ENCODE data around the gene ZNF536.

Gene ZNF536

DNA sequence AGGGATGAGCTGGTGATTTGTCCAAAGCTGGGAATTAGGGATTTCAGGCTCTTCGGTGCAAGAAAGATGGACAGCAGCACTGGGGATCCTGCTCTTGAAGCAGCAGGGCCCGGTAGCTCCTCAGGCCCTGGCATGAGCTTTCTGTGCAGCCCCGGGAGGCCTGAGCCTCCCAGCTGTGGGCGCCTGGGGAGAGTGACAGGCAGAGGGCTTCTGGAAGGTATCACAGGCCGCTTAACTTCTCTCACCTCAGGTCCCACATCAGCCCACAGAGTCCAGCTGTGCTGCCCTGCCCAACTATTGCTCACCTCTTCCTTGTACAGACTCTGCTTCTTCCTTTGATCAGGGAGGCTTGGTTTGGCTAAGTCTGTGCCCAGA lies 14.6 kb upstream of the ZNF536 start:
- Histone ChIP-seq H3K4me2 (ENCODE audit: low read depth, low read length) (no peak overlapping the region), H4K20me1 (ENCODE audit: insufficient read depth, low read length) (no peaks in the 10 kb centered on the region), H2AFZ (ENCODE audit: low read length) (no peak overlapping the region), H3K79me2 (ENCODE audit: low read length) (no peaks in the 10 kb centered on the region), H3F3A (ENCODE audit: insufficient read depth, low read length) (no peaks in the 10 kb centered on the region), H3K9me2 (replicated peaks; ENCODE audit: insufficient read depth, low read length) (no peaks in the 10 kb centered on the region), H3K4me1 (ENCODE audit: low read length) (no peaks in the 10 kb centered on the region), H3K27me3 (replicated peaks; ENCODE audit: insufficient read depth, low read length) (peaks cover 88% of the 10 kb centered on the region), H3K9ac (ENCODE audit: low read length) (no peak overlapping the region), H3K36me3 (replicated peaks; ENCODE audit: insufficient read depth, low read length) (no peaks in the 10 kb centered on the region), H3K9me3 (replicated peaks; ENCODE audit: insufficient read depth, low read length) (no peaks in the 10 kb centered on the region), H3K4me3 (ENCODE audit: low read length) (no peak overlapping the region), H3K27ac (ENCODE audit: low read length) (no peak overlapping the region)
- DNase-seq = no peak
- TF ChIP-seq EZH2 (optimal IDR thresholded peaks at IDR 0.05; ENCODE audit: low read depth, low read length) = no peak
- no peak for TF ChIP-seq EZH2phosphoT487 (IDR thresholded peaks at IDR 0.05; ENCODE audit: low read length)
- TF ChIP-seq, protein P1, sequence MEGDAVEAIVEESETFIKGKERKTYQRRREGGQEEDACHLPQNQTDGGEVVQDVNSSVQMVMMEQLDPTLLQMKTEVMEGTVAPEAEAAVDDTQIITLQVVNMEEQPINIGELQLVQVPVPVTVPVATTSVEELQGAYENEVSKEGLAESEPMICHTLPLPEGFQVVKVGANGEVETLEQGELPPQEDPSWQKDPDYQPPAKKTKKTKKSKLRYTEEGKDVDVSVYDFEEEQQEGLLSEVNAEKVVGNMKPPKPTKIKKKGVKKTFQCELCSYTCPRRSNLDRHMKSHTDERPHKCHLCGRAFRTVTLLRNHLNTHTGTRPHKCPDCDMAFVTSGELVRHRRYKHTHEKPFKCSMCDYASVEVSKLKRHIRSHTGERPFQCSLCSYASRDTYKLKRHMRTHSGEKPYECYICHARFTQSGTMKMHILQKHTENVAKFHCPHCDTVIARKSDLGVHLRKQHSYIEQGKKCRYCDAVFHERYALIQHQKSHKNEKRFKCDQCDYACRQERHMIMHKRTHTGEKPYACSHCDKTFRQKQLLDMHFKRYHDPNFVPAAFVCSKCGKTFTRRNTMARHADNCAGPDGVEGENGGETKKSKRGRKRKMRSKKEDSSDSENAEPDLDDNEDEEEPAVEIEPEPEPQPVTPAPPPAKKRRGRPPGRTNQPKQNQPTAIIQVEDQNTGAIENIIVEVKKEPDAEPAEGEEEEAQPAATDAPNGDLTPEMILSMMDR (IDR thresholded peaks at IDR 0.05; ENCODE audit: low read length) = no peak

DNA sequence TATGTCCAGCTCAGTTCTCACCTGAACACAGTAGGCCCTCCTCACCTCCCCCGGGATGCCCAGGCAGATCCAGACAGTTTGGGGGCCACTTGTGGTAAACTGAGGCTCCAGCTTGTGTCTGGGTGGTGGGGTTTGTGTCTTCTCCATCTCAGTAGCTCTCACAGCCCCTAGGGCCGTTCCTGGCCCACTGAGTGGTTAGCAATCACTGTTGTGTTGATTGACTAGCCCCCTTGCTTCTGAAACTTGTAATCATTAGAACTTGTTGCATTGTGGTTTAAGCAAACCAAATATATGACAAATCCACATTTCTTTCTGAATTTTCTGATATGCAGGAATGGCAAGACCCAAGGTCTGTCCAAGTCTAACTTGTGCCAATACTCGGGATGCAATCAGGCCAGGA lies 13.9 kb upstream of the ZNF536 start:
- Histone ChIP-seq H3K9me3 (replicated peaks; ENCODE audit: insufficient read depth, low read length) (no peaks in the 10 kb centered on the region), H3K27me3 (replicated peaks; ENCODE audit: insufficient read depth, low read length) (peaks cover 88% of the 10 kb centered on the region), H3K4me3 (ENCODE audit: low read length) (no peak overlapping the region), H3K9me2 (replicated peaks; ENCODE audit: insufficient read depth, low read length) (no peaks in the 10 kb centered on the region), H3K4me2 (ENCODE audit: low read depth, low read length) (no peak overlapping the region), H3F3A (ENCODE audit: insufficient read depth, low read length) (no peaks in the 10 kb centered on the region), H3K27ac (ENCODE audit: low read length) (no peak overlapping the region), H3K4me1 (ENCODE audit: low read length) (no peaks in the 10 kb centered on the region), H4K20me1 (ENCODE audit: insufficient read depth, low read length) (no peaks in the 10 kb centered on the region), H2AFZ (ENCODE audit: low read length) (no peak overlapping the region), H3K36me3 (replicated peaks; ENCODE audit: insufficient read depth, low read length) (no peaks in the 10 kb centered on the region), H3K9ac (ENCODE audit: low read length) (no peak overlapping the region), H3K79me2 (ENCODE audit: low read length) (no peaks in the 10 kb centered on the region)
- no peak for TF ChIP-seq EZH2phosphoT487 (IDR thresholded peaks at IDR 0.05; ENCODE audit: low read length)
- TF ChIP-seq, protein P1 (IDR thresholded peaks at IDR 0.05; ENCODE audit: low read length) = no peak
- TF ChIP-seq EZH2 (optimal IDR thresholded peaks at IDR 0.05; ENCODE audit: low read depth, low read length) = no peak
- DNase-seq = no peak

DNA sequence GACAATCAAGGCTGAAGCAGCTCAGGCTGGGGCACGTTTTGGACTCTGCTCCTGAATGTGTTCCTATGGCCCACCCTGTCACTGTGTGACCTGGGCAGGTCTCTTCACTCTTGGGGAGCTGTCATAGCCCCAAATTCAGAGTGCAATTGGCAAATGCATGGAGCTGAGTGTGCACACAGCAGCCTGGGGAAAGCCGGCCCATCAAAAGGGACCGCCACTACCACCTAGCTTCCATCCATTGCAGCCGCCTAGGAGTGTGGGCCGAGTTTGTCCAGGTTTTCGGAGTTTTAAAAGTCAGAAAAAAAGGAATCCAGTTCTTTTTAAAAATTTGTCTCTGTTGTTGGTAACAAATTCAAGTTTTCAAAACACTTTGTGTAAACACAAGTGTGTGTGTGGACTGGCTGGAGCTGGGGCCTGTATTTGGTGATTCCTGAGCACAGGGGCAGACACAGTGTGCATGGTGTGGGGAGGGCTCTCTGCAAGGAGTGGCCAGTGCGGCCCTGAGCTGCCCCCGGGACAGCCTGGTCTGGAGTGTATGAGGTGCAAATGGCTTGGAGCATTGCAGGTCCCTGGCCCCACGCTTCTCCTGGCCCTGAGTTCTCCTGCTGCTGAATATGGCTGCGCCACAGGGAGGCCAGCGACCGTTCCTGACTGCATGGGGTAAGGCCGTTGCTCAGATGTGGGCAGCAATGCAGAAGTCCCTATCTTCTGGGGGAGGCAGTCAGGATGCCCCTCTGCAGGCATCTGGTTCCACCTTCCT lies 13.2 kb upstream of the ZNF536 start:
- Histone ChIP-seq H3K9ac (ENCODE audit: low read length) (no peak overlapping the region), H3K27ac (ENCODE audit: low read length) (no peak overlapping the region), H3K4me3 (ENCODE audit: low read length) (no peak overlapping the region), H4K20me1 (ENCODE audit: insufficient read depth, low read length) (no peaks in the 10 kb centered on the region), H3K4me1 (ENCODE audit: low read length) (no peaks in the 10 kb centered on the region), H3K79me2 (ENCODE audit: low read length) (no peaks in the 10 kb centered on the region), H3K4me2 (ENCODE audit: low read depth, low read length) (no peak overlapping the region), H3K9me3 (replicated peaks; ENCODE audit: insufficient read depth, low read length) (no peaks in the 10 kb centered on the region), H2AFZ (ENCODE audit: low read length) (no peak overlapping the region), H3K27me3 (replicated peaks; ENCODE audit: insufficient read depth, low read length) (peaks cover 88% of the 10 kb centered on the region), H3K9me2 (replicated peaks; ENCODE audit: insufficient read depth, low read length) (no peaks in the 10 kb centered on the region), H3F3A (ENCODE audit: insufficient read depth, low read length) (no peaks in the 10 kb centered on the region), H3K36me3 (replicated peaks; ENCODE audit: insufficient read depth, low read length) (no peaks in the 10 kb centered on the region)
- no peak for DNase-seq
- TF ChIP-seq, protein P1 (IDR thresholded peaks at IDR 0.05; ENCODE audit: low read length) = no peak
- TF ChIP-seq EZH2phosphoT487 (IDR thresholded peaks at IDR 0.05; ENCODE audit: low read length) (no peak), EZH2 (optimal IDR thresholded peaks at IDR 0.05; ENCODE audit: low read depth, low read length) (no peak)
